ENCODE data around the gene LETM1. TPM values are rescaled to one million over a fixed set of nuclear protein-coding genes. Genes with fewer than 3 reads are reported as not detected.

LETM1 gene
- total and polyA plus RNA-seq, 2 experiments from 2014 or later = 23.3 to 68.9 TPM

GRCh38 chr4:1868293-1868692 is 12.3 kb upstream of the LETM1 start:
- Mint-ChIP-seq H3K27me3 (ENCODE audit: insufficient read depth, low read depth, poor library complexity) (peaks cover 68% of the 10 kb centered on the region), H3K9me3 (no peaks in the 10 kb centered on the region), H3K27ac (no peak overlapping the region), H3K4me1 (peaks cover 17% of the 10 kb centered on the region), H3K36me3 (ENCODE audit: low read depth) (peaks cover 2% of the 10 kb centered on the region; the same call in 1 of the 3 replicates), H3K4me3 (no peak overlapping the region)
- Histone ChIP-seq H3K27me3 (ENCODE audit: insufficient read depth) (peaks cover 80% of the 10 kb centered on the region), H3K4me2 (no peak overlapping the region), H3K4me3 (no peak overlapping the region), H3K79me2 (replicated peaks; ENCODE audit: insufficient read depth) (peaks cover 14% of the 10 kb centered on the region), H3K9me2 (ENCODE audit: insufficient read depth) (no peaks in the 10 kb centered on the region), H2AFZ (no peak overlapping the region), H3K27ac (ENCODE audit: low read depth) (no peak overlapping the region), H3K4me1 (ENCODE audit: insufficient read depth) (peaks cover 16% of the 10 kb centered on the region), H4K20me1 (replicated peaks; ENCODE audit: insufficient read depth) (peaks cover 16% of the 10 kb centered on the region), H3F3A (replicated peaks; ENCODE audit: low read depth) (peaks cover 16% of the 10 kb centered on the region), H3K36me3 (ENCODE audit: insufficient read depth) (no peaks in the 10 kb centered on the region)
- TF ChIP-seq REST (IDR thresholded peaks at IDR 0.05; ENCODE audit: unreplicated experiment) (no peak), ZNF331 (CRISPR knock-in tag; IDR thresholded peaks at IDR 0.05; ENCODE audit: low read depth) (no peak), STAT1 (IDR thresholded peaks at IDR 0.05; ENCODE audit: unreplicated experiment) (no peak), EZH2 (IDR thresholded peaks at IDR 0.05; ENCODE audit: low read depth, unreplicated experiment) (no peak), ETS1 (IDR thresholded peaks at IDR 0.05) (no peak), ZNF462 (CRISPR knock-in tag; IDR thresholded peaks at IDR 0.05) (no peak), JUNB (IDR thresholded peaks at IDR 0.05; ENCODE audit: unreplicated experiment) (no peak), NANOG (IDR thresholded peaks at IDR 0.05; ENCODE audit: borderline replicate concordance) (no peak), CREB1 (CRISPR knock-in tag; IDR thresholded peaks at IDR 0.05; ENCODE audit: low read depth) (no peak), ZNF114 (CRISPR knock-in tag; IDR thresholded peaks at IDR 0.05) (no peak), POLR2AphosphoS5 (IDR thresholded peaks at IDR 0.05; ENCODE audit: low read depth) (no peak), EZH2phosphoT487 (IDR thresholded peaks at IDR 0.05; ENCODE audit: unreplicated experiment) (no peak)
- TF ChIP-seq, protein P1, sequence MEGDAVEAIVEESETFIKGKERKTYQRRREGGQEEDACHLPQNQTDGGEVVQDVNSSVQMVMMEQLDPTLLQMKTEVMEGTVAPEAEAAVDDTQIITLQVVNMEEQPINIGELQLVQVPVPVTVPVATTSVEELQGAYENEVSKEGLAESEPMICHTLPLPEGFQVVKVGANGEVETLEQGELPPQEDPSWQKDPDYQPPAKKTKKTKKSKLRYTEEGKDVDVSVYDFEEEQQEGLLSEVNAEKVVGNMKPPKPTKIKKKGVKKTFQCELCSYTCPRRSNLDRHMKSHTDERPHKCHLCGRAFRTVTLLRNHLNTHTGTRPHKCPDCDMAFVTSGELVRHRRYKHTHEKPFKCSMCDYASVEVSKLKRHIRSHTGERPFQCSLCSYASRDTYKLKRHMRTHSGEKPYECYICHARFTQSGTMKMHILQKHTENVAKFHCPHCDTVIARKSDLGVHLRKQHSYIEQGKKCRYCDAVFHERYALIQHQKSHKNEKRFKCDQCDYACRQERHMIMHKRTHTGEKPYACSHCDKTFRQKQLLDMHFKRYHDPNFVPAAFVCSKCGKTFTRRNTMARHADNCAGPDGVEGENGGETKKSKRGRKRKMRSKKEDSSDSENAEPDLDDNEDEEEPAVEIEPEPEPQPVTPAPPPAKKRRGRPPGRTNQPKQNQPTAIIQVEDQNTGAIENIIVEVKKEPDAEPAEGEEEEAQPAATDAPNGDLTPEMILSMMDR (conservative IDR thresholded peaks at IDR 0.05; ENCODE audit: low read depth in 2 of 2) = no peak
- no peak for DNase-seq (ENCODE audit: low spot score)
- ATAC-seq = no peak

All from GM23338 (cell line).